Mesothelial cell of epicardium (in vitro differentiated cells): ENCODE data around the gene DIP2C. TPM values are rescaled to one million over a fixed set of nuclear protein-coding genes. Genes with fewer than 3 reads are reported as not detected.

Experiments used
- DNase-seq, 2 experiments: peaks; one replicate each; pipeline ENCODE4 v3.0.0; 2021; ENCODE audit warnings: low spot score in 2 of 2; ENCODE audit not compliant: unreplicated experiment in 2 of 2
- H3K27ac Mint-ChIP-seq: 2 replicates; pipeline ENCODE4 v1.8.0; 2021; ENCODE audit warnings: mixed read lengths
- H3K27me3 Mint-ChIP-seq: 2 replicates; pipeline ENCODE4 v1.8.0; 2021; ENCODE audit warnings: low read depth, mixed read lengths
- H3K36me3 Mint-ChIP-seq: 2 replicates; pipeline ENCODE4 v1.8.0; 2021; ENCODE audit warnings: mixed read lengths
- H3K4me1 Mint-ChIP-seq: 2 replicates; pipeline ENCODE4 v1.8.0; 2021; ENCODE audit warnings: mixed read lengths
- H3K4me3 Mint-ChIP-seq: 2 replicates; pipeline ENCODE4 v1.8.0; 2021; ENCODE audit warnings: mild to moderate bottlenecking, moderate library complexity, mixed read lengths
- H3K9me3 Mint-ChIP-seq: 2 replicates; pipeline ENCODE4 v1.8.0; 2021; ENCODE audit warnings: mixed read lengths
- CTCF ChIP-seq: fragments of 200-600 bp; sonication (generic); IDR thresholded peaks from one replicate; pipeline ENCODE4 v1.5.0; 2021; ENCODE audit warnings: antibody characterized with exemption; ENCODE audit not compliant: unreplicated experiment
- total RNA-seq: library from RNA; stranded (reverse); gene quantifications from 3 replicates; pipeline ENCODE4 v1.2.1, GENCODE V29; 2021

Gene DIP2C
- total RNA-seq, 1 donor from 2014 or later, result 30.3 TPM

GRCh38 chr10:232878-233277 is 456.6 kb downstream of the DIP2C start:
- H3K4me3 Mint-ChIP-seq, result no peak overlapping the region
- no peak for TF ChIP-seq CTCF
- no peak overlapping the region for H3K27ac Mint-ChIP-seq
- H3K36me3 Mint-ChIP-seq, result peaks cover 8% of the 10 kb centered on the region
- H3K27me3 Mint-ChIP-seq, result no peaks in the 10 kb centered on the region
- DNase-seq, result no peak
- peaks cover 34% of the 10 kb centered on the region for H3K4me1 Mint-ChIP-seq
- H3K9me3 Mint-ChIP-seq, result no peaks in the 10 kb centered on the region

DNA sequence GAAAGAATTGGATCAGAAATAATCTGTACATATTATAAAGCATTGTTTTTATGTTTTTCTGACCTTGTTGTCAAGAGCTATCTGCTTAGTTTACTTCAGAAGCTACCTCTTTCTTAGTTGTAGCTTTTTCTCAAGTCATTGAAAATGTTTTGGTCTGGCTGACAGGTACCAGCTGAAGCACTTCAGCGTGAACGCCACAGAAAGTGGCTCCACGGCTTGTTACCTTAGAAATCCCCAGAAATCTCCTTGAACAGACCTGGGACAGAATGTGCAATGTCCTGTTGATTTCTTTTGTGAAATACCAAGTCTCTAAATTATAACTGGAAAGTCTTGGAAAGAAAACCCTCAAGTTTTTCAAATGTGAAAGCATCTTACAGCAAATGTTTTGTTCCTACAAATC is 457.4 kb downstream of the DIP2C start:
- Mint-ChIP-seq H3K27me3 (no peaks in the 10 kb centered on the region), H3K4me1 (peaks cover 34% of the 10 kb centered on the region), H3K9me3 (no peaks in the 10 kb centered on the region), H3K36me3 (peaks cover 8% of the 10 kb centered on the region), H3K4me3 (no peak overlapping the region), H3K27ac (no peak overlapping the region)
- no peak for TF ChIP-seq CTCF
- DNase-seq, result no peak

GRCh38 chr10:230758-231157 is 458.7 kb downstream of the DIP2C start:
- no peak overlapping the region for H3K27ac Mint-ChIP-seq
- H3K27me3 Mint-ChIP-seq, result no peaks in the 10 kb centered on the region
- peaks cover 5% of the 10 kb centered on the region for H3K36me3 Mint-ChIP-seq
- no peak overlapping the region for H3K4me3 Mint-ChIP-seq
- peak; percentile 63 for TF ChIP-seq CTCF
- DNase-seq, result no peak
- peaks cover 32% of the 10 kb centered on the region for H3K4me1 Mint-ChIP-seq
- H3K9me3 Mint-ChIP-seq, result no peaks in the 10 kb centered on the region

GRCh38 chr10:228366-228765 is 461.1 kb downstream of the DIP2C start:
- peaks cover 17% of the 10 kb centered on the region for H3K4me1 Mint-ChIP-seq
- peak overlapping the region; percentile 66 for H3K27ac Mint-ChIP-seq
- H3K27me3 Mint-ChIP-seq, result no peaks in the 10 kb centered on the region
- peaks cover 6% of the 10 kb centered on the region for H3K36me3 Mint-ChIP-seq
- H3K9me3 Mint-ChIP-seq, result no peaks in the 10 kb centered on the region
- no peak for DNase-seq
- H3K4me3 Mint-ChIP-seq, result no peak overlapping the region
- no peak for TF ChIP-seq CTCF

DNA sequence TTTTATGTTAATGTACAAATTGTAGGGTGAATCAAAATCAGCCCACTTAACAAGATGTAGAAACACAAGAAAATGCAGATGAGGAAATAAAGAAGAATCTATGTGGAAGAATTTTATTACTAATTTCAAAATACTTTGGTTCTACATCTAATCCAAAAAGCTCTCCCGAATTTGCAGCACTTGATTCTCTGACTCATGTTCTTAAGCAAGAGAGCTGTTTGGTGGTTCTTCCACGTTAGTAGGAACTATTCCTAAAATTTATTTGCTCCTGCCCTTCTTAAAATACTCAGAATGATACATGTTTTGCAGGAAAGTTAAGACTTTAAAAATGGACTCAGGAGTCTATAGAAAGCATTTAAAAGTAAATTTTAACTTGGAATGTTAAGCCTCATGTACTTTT is 462.5 kb downstream of the DIP2C start:
- Mint-ChIP-seq H3K27ac (no peak overlapping the region), H3K4me3 (no peak overlapping the region), H3K4me1 (peaks cover 19% of the 10 kb centered on the region), H3K36me3 (peaks cover 3% of the 10 kb centered on the region), H3K27me3 (no peaks in the 10 kb centered on the region), H3K9me3 (no peaks in the 10 kb centered on the region)
- DNase-seq, result no peak
- TF ChIP-seq CTCF, result no peak

DNA sequence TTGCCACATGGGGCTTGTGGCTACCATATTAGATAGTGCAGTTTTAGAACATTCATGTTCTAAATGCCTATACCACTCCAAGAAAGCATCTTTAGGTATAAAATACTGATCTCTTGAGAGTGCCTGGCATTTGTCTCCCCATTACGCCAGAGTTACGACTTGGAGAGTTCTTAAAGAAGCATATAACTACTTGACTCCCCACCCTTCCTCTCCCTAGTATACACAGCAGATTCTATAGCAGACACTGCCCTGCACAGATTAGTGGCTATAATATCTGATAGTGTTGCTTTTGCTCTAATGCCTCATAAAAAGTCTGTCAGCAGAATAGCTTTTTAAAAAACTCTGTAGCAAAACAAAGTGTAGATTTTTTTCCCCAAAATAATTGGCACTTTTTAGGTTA is 463.4 kb downstream of the DIP2C start:
- no peaks in the 10 kb centered on the region for H3K9me3 Mint-ChIP-seq

More for the DNA sequence above, 463.4 kb downstream of the DIP2C start:
- Mint-ChIP-seq H3K27ac (no peak overlapping the region), H3K27me3 (no peaks in the 10 kb centered on the region), H3K4me1 (peaks cover 19% of the 10 kb centered on the region), H3K36me3 (peaks cover 3% of the 10 kb centered on the region), H3K4me3 (no peak overlapping the region)
- DNase-seq, result no peak
- no peak for TF ChIP-seq CTCF
